ENCODE results near the gene PEAK1.

DNA sequence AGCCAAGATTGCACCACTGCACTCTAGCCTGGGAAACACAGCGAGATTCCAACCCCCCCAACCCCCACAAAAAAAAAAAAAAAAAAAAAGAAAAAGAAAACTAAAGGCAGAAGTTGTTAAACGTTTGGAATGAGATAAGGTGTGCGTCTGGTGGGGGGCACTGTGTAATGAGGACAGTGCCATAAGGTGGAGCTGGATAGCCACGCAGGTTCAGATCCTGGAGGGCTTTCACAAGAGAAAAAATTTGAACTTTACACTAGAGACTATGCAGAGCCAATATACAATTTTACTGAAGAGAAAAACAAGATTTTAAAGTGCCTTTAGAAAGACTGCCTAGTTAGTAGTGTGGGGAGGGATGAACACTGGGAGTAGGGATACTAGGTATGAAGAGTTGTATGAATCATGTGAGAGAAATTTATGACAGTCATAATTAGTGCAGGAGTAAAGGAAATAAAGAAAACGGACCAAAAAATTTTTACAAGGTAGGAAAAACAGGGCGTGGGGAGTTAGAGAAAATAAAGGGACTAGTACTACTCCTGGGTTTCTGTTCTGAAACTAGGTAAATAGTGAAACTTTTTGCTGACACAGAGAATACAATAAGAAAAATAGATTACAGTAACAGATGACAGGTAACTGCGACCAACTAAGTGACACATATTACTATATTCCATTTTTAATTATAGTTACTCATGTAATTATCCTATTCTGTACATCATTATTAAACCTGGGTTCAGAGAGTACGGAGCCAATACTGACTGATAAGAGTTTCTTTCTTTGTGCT is 108.1 kb downstream of the PEAK1 start:
- TF ChIP-seq, protein P1, sequence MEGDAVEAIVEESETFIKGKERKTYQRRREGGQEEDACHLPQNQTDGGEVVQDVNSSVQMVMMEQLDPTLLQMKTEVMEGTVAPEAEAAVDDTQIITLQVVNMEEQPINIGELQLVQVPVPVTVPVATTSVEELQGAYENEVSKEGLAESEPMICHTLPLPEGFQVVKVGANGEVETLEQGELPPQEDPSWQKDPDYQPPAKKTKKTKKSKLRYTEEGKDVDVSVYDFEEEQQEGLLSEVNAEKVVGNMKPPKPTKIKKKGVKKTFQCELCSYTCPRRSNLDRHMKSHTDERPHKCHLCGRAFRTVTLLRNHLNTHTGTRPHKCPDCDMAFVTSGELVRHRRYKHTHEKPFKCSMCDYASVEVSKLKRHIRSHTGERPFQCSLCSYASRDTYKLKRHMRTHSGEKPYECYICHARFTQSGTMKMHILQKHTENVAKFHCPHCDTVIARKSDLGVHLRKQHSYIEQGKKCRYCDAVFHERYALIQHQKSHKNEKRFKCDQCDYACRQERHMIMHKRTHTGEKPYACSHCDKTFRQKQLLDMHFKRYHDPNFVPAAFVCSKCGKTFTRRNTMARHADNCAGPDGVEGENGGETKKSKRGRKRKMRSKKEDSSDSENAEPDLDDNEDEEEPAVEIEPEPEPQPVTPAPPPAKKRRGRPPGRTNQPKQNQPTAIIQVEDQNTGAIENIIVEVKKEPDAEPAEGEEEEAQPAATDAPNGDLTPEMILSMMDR (conservative IDR thresholded peaks at IDR 0.05 in 1 of 2, IDR thresholded peaks at IDR 0.05 in 1 of 2; ENCODE audit: low read depth in 1 of 2, low read length in 2 of 2), result no peak
- no peak for TF ChIP-seq EZH2 (IDR thresholded peaks at IDR 0.05; ENCODE audit: low read length, missing control alignments)

Measured in fibroblast of lung (primary cell).